HepG2 (cell line): ENCODE data around the gene ADCY10. TPM values are rescaled to one million over a fixed set of nuclear protein-coding genes. Genes with fewer than 3 reads are reported as not detected.

ENCODE experiments used
- ATAC-seq: fragments of 200-7000 bp; cut with Tn5 transposase; 3 replicates; pipeline ENCODE4 v1.9.1; 2020; ENCODE audit warnings: mild to moderate bottlenecking, moderate library complexity
- BruUV-seq: library from RNA; stranded (reverse); fragments of 400-500 nt; replicated peaks from 2 replicates; lab custom pipeline; 2021; lab: Mats Ljungman, UMichigan
- CTCF ChIA-PET: fragments of 300-600 bp; formaldehyde crosslinking; extraction: SDS; loops from one replicate; lab custom pipeline; 2021; ENCODE audit warnings: low total read pairs, inconsistent platforms, low intra/inter-chr PET ratio; lab: Yijun Ruan, JAX
- POLR2A ChIA-PET: fragments of 350-600 bp; sonication (Branson Sonifier 250); formaldehyde crosslinking; loops from one replicate; lab custom pipeline; 2020; ENCODE audit warnings: antibody characterized with exemption, inconsistent platforms; lab: Yijun Ruan, JAX
- DNase-seq: peaks from one replicate; pipeline ENCODE4 v3.0.0-alpha.2; 2015; ENCODE audit warnings: low spot score
- FAIRE-seq: peaks from 3 replicates; lab custom pipeline; 2011; peaks lifted over from hg19 to GRCh38; lab: Jason Lieb, UNC
- H2AFZ ChIP-seq: one replicate; pipeline ENCODE4 v1.6.1; 2011; ENCODE audit warnings: low read length, inconsistent platforms
- H3K27ac ChIP-seq: fragments of 300-600 bp; 3 replicates; pipeline ENCODE4 v1.8.0; 2011; ENCODE audit warnings: mixed run types, mild to moderate bottlenecking, mixed read lengths, low read length, inconsistent platforms; ENCODE audit not compliant: insufficient read depth; ENCODE audit errors: extremely low read length
- H3K27me3 ChIP-seq, 2 experiments: fragments of 200-600 bp in 1 of 2; 2 replicates in 1 of 2; 3 replicates in 1 of 2; pipeline versions ENCODE4 v1.6.0 to v1.8.0; 2011; ENCODE audit warnings: low read length in 2 of 2, mild to moderate bottlenecking in 2 of 2, moderate library complexity in 2 of 2, inconsistent platforms in 1 of 2; ENCODE audit not compliant: insufficient read depth in 2 of 2, control insufficient read depth in 1 of 2
- H3K36me3 ChIP-seq, 2 experiments: fragments of 200-600 bp in 1 of 2; replicated peaks in 1 of 2; 2 replicates in 1 of 2; 3 replicates in 1 of 2; pipeline versions ENCODE4 v1.5.1 to v1.8.0; 2011; ENCODE audit warnings: low read length in 2 of 2, inconsistent platforms in 1 of 2; ENCODE audit not compliant: insufficient read depth in 2 of 2, control insufficient read depth in 1 of 2
- H3K4me1 ChIP-seq: 2 replicates; pipeline ENCODE4 v1.5.1; 2012; ENCODE audit warnings: low read length, inconsistent platforms; ENCODE audit not compliant: insufficient read depth
- H3K4me2 ChIP-seq: 2 replicates; pipeline ENCODE4 v1.6.0; 2011; ENCODE audit warnings: low read depth, low read length, inconsistent platforms
- H3K4me3 ChIP-seq, 3 experiments: fragments of 200-600 bp in 1 of 3; sonication (generic), shearing (Covaris generic) in 1 of 3; replicated peaks in 1 of 3; 2 replicates each; pipeline ENCODE4 v1.5.1; 2011 to 2016; ENCODE audit warnings: low read length in 3 of 3, inconsistent platforms in 2 of 3, low read depth in 2 of 3, mild to moderate bottlenecking in 2 of 3, control low read depth in 1 of 3, mixed read lengths in 1 of 3; ENCODE audit not compliant: insufficient read depth in 1 of 3
- H3K79me2 ChIP-seq: one replicate; pipeline ENCODE4 v1.6.1; 2011; ENCODE audit warnings: low read length, inconsistent platforms; ENCODE audit not compliant: insufficient read depth
- H3K9ac ChIP-seq: 2 replicates; pipeline ENCODE4 v1.6.0; 2011; ENCODE audit warnings: mild to moderate bottlenecking, low read depth, low read length, inconsistent platforms; ENCODE audit not compliant: insufficient read depth
- H3K9me3 ChIP-seq: 2 replicates; pipeline ENCODE4 v1.5.1; 2012; ENCODE audit warnings: mild to moderate bottlenecking, low read length
- H4K20me1 ChIP-seq: 2 replicates; pipeline ENCODE4 v1.6.0; 2011; ENCODE audit warnings: inconsistent platforms, mild to moderate bottlenecking, low read length, moderate library complexity; ENCODE audit not compliant: insufficient read depth
- EZH2 ChIP-seq: conservative IDR thresholded peaks from 2 replicates; pipeline ENCODE4 v1.6.1; 2012; ENCODE audit warnings: mild to moderate bottlenecking, low read depth, low read length, moderate library complexity
- NFAT5 ChIP-seq: sonication (generic); formaldehyde crosslinking; IDR thresholded peaks from 2 replicates; pipeline ENCODE4 v1.4.0; 2020; ENCODE audit warnings: missing genetic modification reagents
- PPARG ChIP-seq: conservative IDR thresholded peaks from 2 replicates; pipeline ENCODE4 v1.6.1; 2016; ENCODE audit warnings: missing biosample characterization, missing genetic modification reagents
- RNF2 ChIP-seq: fragments of 450-650 bp; conservative IDR thresholded peaks from 2 replicates; pipeline ENCODE4 v1.6.1; 2016; ENCODE audit warnings: low read depth
- ZNF251 ChIP-seq: sonication (generic); formaldehyde crosslinking; IDR thresholded peaks from 2 replicates; pipeline ENCODE4 v1.9.0; 2021; ENCODE audit warnings: mild to moderate bottlenecking, missing genetic modification reagents
- ZNF766 ChIP-seq: sonication (generic); formaldehyde crosslinking; IDR thresholded peaks from 2 replicates; pipeline ENCODE4 v1.5.0; 2020; ENCODE audit warnings: missing genetic modification reagents, borderline replicate concordance
- WGBS: methylation state at CpG from one replicate; pipeline ENCODE4 v1.1.6; 2017; ENCODE audit warnings: low lambda C conversion rate; 5-methylcytosine and 5-hydroxymethylcytosine counted together
- in situ Hi-C: cut with HindIII; loops from 2 replicates; pipeline ENCODE4 v1.10.0; 2017; ENCODE audit warnings: low pct_unique_long_range_greater_than_20kb; ENCODE audit not compliant: extremely low pct_ligation_motif_present
- intact Hi-C: fragments of 100-400 bp; cut with micrococcal nuclease; formaldehyde crosslinking; loops from one replicate; pipeline ENCODE4 v1.10.0; 2022; ENCODE audit not compliant: unreplicated experiment
- polyA plus RNA-seq, 8 experiments: library from polyadenylated mRNA; depleted of rRNA in 3 of 8; stranded (reverse) in 7 of 8; unstranded in 1 of 8; fragments of >200 nt; fragmentation: Illumina TruSeq in 4 of 8; extraction: Trizol in 4 of 8; gene quantifications; 2 replicates each; pipeline versions ENCODE4 v1.2.1 to v1.2.3, GENCODE V29; 2011 to 2016; ENCODE audit warnings: low read depth in 4 of 8, missing spikeins in 1 of 8, mixed read lengths in 1 of 8; ENCODE audit not compliant: insufficient read depth in 1 of 8
- total RNA-seq, 5 experiments: library from RNA; depleted of rRNA; stranded (reverse); fragments of >200 nt; fragmentation: Illumina TruSeq; extraction: Trizol; gene quantifications; 2 replicates each; pipeline ENCODE4 v1.2.3, GENCODE V29; 2016; ENCODE audit warnings: low read depth in 1 of 5
- TF ChIP-seq, protein P1 (sequence below): sonication (generic); formaldehyde crosslinking; IDR thresholded peaks from 2 replicates; pipeline ENCODE4 v1.4.0; 2020; ENCODE audit warnings: missing genetic modification reagents
- TF ChIP-seq, protein P2 (sequence below): sonication (generic); formaldehyde crosslinking; conservative IDR thresholded peaks from 2 replicates; pipeline ENCODE4 v1.8.0; 2022; ENCODE audit warnings: mild to moderate bottlenecking, moderate library complexity, missing genetic modification reagents
- TF ChIP-seq, protein P3 (sequence below): sonication (generic); formaldehyde crosslinking; IDR thresholded peaks from 2 replicates; pipeline ENCODE4 v1.4.0; 2020; ENCODE audit warnings: missing genetic modification reagents

ADCY10 gene
- total and polyA plus RNA-seq, 2 of the 13 experiments (the other 11 are each of a cell fraction or from before 2014, with no cell fraction given), result 0.02 to 0.03 TPM

DNA sequence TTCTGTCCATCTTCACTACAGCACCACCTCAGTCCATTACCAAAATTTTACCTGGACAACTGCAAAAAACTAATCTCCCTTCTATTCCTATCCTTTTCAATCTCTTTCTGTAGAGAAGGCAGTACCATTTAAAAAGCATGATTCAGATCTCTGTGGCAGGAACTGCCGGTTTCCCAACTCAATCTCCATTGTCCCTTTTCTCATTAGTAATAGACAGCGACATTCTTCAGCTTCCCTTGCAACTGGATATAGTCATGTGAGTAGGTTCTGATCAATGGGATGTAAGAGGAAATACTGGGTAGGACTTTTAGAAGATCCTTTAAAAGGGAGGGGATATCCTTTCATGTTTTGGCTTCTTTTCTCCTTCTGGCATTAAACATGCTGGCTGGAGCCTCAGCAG, 74.9 kb downstream of the ADCY10 start:
- BruUV-seq, result no TSS peak
- ATAC-seq (no peak), DNase-seq (no peak), FAIRE-seq (no peak)
- Histone ChIP-seq H3K9me3 (no peaks in the 10 kb centered on the region), H4K20me1 (no peaks in the 10 kb centered on the region), H3K4me1 (no peaks in the 10 kb centered on the region), H3K27ac (no peak overlapping the region), H3K36me3 (no peaks in the 10 kb centered on the region), H2AFZ (no peak overlapping the region), H3K4me2 (no peak overlapping the region), H3K27me3 (no peaks in the 10 kb centered on the region; a peak in 1 of 5 replicates), H3K79me2 (no peaks in the 10 kb centered on the region), H3K4me3 (no peak overlapping the region), H3K9ac (no peak overlapping the region)
- intact Hi-C loops, result no loop called here
- WGBS, result 25% methylated on average over 2 of the region's 2 CpGs
- POLR2A ChIA-PET, result no interaction called here
- CTCF ChIA-PET, result no interaction called here
- in situ Hi-C loops, result no loop called here
- no peak for TF ChIP-seq ZNF766 (CRISPR knock-in tag)
- no peak for TF ChIP-seq EZH2
- TF ChIP-seq, protein P1, sequence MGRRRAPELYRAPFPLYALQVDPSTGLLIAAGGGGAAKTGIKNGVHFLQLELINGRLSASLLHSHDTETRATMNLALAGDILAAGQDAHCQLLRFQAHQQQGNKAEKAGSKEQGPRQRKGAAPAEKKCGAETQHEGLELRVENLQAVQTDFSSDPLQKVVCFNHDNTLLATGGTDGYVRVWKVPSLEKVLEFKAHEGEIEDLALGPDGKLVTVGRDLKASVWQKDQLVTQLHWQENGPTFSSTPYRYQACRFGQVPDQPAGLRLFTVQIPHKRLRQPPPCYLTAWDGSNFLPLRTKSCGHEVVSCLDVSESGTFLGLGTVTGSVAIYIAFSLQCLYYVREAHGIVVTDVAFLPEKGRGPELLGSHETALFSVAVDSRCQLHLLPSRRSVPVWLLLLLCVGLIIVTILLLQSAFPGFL, result no peak
- TF ChIP-seq PPARG (CRISPR knock-in tag), result no peak
- TF ChIP-seq NFAT5 (CRISPR knock-in tag), result no peak
- TF ChIP-seq, protein P2, sequence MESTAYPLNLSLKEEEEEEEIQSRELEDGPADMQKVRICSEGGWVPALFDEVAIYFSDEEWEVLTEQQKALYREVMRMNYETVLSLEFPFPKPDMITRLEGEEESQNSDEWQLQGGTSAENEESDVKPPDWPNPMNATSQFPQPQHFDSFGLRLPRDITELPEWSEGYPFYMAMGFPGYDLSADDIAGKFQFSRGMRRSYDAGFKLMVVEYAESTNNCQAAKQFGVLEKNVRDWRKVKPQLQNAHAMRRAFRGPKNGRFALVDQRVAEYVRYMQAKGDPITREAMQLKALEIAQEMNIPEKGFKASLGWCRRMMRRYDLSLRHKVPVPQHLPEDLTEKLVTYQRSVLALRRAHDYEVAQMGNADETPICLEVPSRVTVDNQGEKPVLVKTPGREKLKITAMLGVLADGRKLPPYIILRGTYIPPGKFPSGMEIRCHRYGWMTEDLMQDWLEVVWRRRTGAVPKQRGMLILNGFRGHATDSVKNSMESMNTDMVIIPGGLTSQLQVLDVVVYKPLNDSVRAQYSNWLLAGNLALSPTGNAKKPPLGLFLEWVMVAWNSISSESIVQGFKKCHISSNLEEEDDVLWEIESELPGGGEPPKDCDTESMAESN, result no peak
- TF ChIP-seq ZNF251 (CRISPR knock-in tag), result no peak
- TF ChIP-seq, protein P3, sequence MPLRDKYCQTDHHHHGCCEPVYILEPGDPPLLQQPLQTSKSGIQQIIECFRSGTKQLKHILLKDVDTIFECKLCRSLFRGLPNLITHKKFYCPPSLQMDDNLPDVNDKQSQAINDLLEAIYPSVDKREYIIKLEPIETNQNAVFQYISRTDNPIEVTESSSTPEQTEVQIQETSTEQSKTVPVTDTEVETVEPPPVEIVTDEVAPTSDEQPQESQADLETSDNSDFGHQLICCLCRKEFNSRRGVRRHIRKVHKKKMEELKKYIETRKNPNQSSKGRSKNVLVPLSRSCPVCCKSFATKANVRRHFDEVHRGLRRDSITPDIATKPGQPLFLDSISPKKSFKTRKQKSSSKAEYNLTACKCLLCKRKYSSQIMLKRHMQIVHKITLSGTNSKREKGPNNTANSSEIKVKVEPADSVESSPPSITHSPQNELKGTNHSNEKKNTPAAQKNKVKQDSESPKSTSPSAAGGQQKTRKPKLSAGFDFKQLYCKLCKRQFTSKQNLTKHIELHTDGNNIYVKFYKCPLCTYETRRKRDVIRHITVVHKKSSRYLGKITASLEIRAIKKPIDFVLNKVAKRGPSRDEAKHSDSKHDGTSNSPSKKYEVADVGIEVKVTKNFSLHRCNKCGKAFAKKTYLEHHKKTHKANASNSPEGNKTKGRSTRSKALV (CRISPR knock-in tag), result no peak
- TF ChIP-seq RNF2, result no peak
- TF ChIP-seq, all 625 proteins: peak for 0
